GM23248 (cell line): Measurements from ENCODE around the gene VIPR2.

Experiments
- EZH2 ChIP-seq: fragments of 200-600 bp; sonication (generic); IDR thresholded peaks from 2 replicates; pipeline ENCODE4 v1.6.1; 2018; ENCODE audit warnings: antibody characterized with exemption, mild to moderate bottlenecking; ENCODE audit not compliant: insufficient read depth, poor library complexity, severe bottlenecking
- EZH2phosphoT487 ChIP-seq: fragments of 200-600 bp; sonication (generic); IDR thresholded peaks from 2 replicates; pipeline ENCODE4 v1.6.1; 2018; ENCODE audit warnings: antibody characterized with exemption, moderate library complexity, mild to moderate bottlenecking, low read depth; ENCODE audit not compliant: insufficient read depth

GRCh38 chr7:159142199-159142598 is 2.5 kb downstream of the VIPR2 start:
- TF ChIP-seq EZH2phosphoT487 = no peak
- TF ChIP-seq EZH2 = no peak
